ENCODE results near the gene ITIH1.

- no peak for TF ChIP-seq TCF7L2 (IDR thresholded peaks at IDR 0.05; ENCODE audit: low read depth, low read length)
- TF ChIP-seq REST (IDR thresholded peaks at IDR 0.05; ENCODE audit: insufficient read depth in 1 of 2, low read depth in 2 of 2, low read length in 1 of 2): no peak
- TF ChIP-seq POLR2AphosphoS5 (IDR thresholded peaks at IDR 0.05; ENCODE audit: low read depth, low read length): no peak
These were observed 5.7 kb upstream of the ITIH1 start for GRCh38 chr3:52771702-52772101.

Measured in Panc1 (cell line).